Sciatic nerve (tissue), 2 donors: ENCODE data around the gene KLHL35. TPM values are rescaled to one million over a fixed set of nuclear protein-coding genes. Genes with fewer than 3 reads are reported as not detected.

Source experiments
- ATAC-seq: fragments of 200-7000 bp; cut with Tn5 transposase; one replicate; pipeline ENCODE4 v1.9.1; 2020; ENCODE audit warnings: mild to moderate bottlenecking, moderate library complexity
- DNase-seq: peaks from one replicate; pipeline ENCODE4 v3.0.0-alpha.2; 2020; ENCODE audit warnings: low spot score
- intact Hi-C: fragments of 100-400 bp; cut with DNase I; formaldehyde crosslinking; loops from one replicate; pipeline ENCODE4 v1.14.2; 2022
- total RNA-seq: library from RNA; stranded (reverse); fragmentation: NEBNext Ultra II Directional; extraction: Animal tissue kit (Norgen Biotek cat#: 25700); gene quantifications from one replicate; pipeline ENCODE4 v1.2.1, GENCODE V29; 2021
- donor health status: DM: no; HTN: no; CAD: no.
- donor health status: DM: no; HTN: no; CAD: no.

Gene KLHL35, protein sequence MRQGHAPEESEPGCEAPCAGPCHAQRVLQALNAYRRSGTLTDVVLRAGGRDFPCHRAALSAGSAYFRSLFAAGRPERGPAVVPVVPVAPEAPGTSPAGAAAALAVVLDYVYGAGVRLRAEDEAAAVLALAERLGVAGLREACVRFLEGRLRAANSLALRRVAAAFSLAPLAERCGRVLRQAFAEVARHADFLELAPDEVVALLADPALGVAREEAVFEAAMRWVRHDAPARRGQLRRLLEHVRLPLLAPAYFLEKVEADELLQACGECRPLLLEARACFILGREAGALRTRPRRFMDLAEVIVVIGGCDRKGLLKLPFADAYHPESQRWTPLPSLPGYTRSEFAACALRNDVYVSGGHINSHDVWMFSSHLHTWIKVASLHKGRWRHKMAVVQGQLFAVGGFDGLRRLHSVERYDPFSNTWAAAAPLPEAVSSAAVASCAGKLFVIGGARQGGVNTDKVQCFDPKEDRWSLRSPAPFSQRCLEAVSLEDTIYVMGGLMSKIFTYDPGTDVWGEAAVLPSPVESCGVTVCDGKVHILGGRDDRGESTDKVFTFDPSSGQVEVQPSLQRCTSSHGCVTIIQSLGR
- 3.6 TPM for total RNA-seq

DNA sequence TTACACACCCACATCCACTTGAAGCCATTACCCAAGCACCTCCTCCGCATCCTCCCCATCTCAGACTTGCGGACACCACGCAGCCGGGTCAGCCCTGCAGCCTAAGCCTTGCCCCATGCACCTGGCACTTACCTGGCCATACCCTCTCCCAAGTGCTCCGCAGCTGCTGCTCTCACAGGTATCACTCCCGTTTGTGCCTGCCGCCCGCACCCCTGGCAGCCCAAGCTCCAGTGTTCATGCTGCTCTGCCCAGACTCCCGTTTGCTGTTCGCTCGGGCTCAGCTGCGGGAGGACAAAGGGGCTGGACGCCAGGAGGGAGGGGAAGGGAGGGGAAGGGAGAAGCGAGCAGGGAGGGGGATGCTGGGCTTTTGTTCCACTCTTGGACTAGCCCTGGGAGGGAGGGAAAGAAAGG, at the start of gene KLHL35:
Gene KLHL35 (minus strand): TSS at position 293 of the 411 bp plus-strand sequence. CDS start 2,574 bp downstream, outside the sequence.
- no peak for ATAC-seq

DNA sequence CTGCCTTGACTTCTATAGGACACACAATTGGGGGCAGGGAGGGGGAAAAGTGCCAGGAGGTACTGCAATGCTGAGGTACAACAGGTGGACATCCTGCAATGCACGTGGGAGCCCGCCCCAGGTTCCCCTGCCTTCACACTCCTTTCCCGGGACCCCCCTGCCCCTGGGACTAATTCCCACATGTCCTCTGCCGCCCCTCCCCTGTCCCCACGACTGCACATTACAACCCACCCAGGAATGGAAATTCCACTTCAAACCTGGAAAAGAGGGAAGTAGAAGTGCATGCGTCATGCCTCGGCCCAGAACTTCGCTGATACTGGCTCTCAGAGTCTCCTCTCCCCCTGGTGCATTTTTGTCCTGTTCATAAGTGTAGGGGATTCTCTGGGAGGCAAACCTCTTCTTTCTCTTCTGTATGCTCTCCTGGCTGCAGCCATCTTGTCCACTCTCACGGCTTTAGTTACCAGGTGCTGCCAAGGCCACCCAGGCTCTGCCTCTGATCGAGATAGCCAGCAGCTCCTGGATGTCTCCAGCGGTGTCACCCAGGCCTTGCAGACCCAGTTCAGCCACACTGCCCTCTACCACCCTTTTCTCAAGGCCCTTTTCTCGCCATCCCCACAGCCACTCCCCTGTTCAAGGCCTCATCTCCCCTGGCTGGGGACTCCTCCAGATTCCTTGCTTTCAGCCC, 49.1 kb upstream of the KLHL35 start:
- intact Hi-C loops, result no loop called here
- DNase-seq, result no peak
- ATAC-seq, result no peak

More for the DNA sequence above, at the start of gene KLHL35:
- no peak for DNase-seq
- intact Hi-C loops, result no loop called here

DNA sequence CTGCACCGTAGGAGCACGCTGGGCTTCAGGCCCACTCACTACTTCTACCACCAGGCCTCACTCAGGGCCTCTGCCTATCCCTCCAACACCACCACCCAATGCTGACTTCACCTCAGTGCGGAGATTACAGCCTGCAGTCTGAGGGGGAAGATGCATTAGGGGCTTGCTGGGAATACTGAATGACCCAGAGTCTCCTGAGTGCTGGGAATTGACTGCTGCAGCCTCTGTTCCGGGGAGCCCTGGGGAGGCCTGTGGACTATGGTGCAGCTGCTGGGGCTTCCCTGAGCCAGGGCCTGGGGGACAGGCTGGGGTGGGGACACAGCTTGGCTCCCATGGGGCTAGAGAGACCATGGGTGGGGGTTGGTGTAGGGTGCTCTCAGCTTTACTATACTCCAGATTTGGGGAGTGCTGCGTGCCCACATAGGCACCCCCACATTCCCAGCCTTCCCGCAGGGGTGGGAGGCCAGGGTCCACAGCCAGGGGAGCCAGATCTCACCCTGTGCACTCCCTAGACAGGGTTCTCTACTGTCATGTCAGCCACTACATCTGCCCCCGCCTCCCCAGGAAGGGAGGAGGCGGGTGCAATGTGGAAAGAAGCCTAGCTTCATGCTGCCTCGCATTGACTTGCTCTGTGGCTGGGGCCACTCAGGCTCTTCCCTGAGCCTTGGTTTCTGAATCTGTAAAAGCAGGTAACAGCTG, 48.4 kb upstream of the KLHL35 start:
- intact Hi-C loops, result no loop called here
- DNase-seq (no peak), ATAC-seq (no peak)

DNA sequence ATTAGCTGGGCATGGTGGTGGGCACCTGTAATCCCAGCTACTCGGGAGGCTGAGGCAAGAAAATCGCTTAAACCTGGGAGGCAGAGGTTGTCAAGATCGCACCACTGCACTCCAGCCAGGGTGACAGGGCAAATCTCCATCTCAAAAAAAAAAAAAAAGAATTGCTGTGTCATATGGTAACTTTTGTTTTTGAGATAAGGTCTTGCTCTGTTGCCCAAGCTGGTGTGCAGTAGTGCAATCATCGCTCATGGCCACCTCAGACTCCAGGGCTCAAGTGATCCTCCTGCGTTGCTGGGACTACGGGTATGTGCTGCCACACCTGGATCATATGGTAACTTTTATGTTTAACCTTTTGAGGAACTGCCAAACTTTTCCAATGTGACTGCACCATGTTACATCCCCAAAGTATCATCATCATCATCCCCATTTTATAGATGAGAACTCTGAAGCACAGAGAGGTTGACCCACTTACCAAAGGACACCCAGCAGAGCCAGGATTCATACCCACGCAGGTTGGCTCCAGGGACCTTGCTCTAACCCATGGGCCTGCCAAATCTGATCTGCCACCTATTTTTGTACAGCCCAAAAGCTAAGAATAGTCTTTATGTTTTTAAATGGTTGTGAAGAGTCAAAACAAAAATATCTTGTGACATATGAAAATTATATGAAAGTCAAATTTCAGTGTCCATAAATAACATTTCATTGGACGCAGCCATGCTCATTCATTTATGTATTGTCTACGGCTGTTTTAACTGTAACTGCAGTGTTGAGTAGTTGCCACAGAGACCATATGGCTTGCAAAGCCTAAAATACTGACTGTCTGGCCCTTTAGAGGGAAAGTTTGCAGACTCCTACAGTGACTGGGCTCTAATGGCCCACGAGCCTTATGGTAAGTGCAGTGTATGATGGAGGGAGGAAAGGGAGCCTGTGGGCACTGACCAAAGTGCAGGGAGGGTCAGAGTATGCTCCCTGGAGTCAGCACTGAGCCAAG, 47.5 kb upstream of the KLHL35 start:
- ATAC-seq, result no peak

DNA sequence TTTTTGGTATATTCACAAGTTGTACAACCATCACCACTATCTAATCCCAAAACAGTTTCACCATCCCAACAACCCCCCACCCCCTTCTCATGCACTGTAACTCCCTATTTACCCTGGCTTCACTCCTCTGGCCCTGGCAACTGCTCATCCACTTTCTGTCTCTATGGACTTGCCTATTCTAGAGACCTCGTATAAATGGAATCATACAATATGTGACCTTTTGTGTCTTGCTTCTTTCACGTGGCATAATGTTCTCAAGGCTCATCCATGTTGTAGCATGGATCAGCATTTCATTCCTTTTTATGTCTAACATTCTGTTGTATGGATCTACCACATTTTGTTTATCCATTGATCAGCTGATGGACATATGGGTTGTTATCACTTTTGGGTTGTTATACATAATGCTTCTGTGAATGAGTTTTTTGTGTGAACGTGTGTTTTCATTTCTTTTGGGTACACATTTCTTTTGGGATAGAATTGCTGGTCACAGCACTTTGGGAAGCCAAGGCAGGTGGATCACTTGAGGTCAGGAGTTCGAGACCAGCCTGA, 46.7 kb upstream of the KLHL35 start:
- intact Hi-C loops, result no loop called here
- ATAC-seq (peak; percentile 23), DNase-seq (no peak)

More for the DNA sequence above, 47.5 kb upstream of the KLHL35 start:
- no peak for DNase-seq
- intact Hi-C loops, result no loop called here

DNA sequence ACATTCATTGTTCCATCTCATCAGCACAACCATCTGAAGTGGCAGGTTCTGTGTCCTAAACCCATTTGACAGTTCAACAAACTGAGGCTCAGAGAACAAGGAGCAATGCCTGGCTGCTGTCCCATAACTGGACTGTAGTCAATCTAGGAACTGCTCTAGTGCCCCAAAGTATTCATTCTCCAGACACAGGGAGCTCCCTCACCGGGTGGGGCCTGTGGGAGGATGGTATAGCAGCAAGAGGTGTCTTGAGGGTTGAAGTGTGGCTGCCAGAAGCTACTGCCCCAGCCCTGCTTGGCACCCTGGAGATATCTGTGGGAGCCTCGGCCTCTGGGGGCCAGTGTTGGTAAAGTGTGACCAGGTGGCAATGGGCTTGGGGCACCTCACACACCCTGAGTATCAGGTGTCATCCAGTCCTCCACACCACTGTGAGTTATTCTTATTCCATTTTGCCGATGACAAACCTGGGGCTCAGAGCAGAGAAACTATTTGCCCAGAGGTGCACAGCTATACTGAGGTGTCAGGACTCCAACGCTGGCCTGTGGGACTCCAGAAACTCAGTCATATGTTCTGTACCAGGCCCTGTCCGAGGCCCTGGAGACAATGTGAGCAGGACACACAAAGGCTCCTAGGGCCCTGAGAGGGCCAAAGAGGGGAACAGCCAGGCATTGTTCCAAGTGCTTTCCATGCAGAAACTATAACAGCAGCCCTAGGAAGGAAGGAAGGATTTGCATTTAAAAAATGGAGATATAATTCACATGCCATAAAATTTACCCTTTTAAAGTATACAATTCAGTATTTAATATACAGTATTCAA, 46.0 kb upstream of the KLHL35 start:
- intact Hi-C loops, result no loop called here
- ATAC-seq (no peak), DNase-seq (no peak)

DNA sequence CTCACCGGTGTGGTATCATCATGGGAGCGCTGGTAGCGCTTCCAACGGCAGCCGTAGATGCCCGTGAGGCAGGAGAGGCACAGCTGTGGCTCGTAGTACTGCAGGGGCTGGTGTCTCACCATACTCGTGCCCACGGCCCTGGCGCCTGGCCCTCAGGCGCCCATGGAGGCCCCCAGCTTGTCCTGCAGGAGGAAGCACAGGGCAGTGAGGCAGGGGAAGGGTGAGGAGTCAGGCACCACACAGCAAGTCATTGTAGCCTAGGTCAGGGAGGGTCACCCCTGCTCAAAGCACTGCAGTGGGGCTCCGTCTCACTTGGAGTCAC, 44.6 kb upstream of the KLHL35 start:
- intact Hi-C loops, result no loop called here
- DNase-seq (no peak), ATAC-seq (no peak)

DNA sequence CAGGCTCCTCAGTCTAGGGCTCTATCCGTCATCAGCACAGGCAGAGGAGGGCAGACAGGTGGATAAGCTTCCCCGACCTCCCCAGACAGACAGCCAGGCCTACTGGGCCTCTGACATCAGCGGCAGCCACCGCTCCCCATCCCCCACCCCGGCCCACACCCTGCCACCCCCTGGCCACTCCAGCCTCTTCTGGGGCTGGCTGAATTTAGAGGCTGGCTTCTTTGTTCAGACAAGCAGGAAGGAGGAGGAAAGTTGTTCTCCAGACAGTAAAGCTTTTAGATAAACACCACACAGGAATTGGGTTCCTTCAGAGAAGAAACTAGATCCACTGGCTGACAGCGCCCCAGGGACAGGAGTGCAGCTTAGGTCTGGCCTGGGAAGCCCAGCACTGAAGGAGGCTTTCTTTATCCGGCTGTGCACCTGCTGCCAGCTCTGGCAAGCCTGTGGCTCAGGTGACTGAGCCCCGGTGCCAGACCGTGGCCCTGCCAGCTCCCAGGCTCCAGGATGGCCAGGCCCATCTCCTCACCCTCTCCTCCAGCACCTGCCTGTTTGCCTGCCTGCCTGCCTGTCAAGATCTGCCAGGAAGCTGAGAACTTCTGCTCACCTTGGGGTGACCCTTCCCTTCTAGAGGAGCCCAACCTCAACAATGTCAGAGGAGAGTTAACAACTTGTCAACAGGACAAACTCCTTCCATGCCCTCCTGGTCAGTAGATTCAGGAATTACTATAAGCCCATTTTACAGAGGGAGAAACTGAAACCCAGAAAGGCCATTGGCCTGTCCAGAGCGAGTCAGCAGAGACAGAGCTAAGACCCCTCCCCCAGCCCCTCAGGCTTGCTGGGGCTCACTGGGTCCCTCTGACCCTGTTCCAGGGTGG, 44.0 kb upstream of the KLHL35 start:
- intact Hi-C loops, result no loop called here
- no peak for DNase-seq
- ATAC-seq, result no peak

DNA sequence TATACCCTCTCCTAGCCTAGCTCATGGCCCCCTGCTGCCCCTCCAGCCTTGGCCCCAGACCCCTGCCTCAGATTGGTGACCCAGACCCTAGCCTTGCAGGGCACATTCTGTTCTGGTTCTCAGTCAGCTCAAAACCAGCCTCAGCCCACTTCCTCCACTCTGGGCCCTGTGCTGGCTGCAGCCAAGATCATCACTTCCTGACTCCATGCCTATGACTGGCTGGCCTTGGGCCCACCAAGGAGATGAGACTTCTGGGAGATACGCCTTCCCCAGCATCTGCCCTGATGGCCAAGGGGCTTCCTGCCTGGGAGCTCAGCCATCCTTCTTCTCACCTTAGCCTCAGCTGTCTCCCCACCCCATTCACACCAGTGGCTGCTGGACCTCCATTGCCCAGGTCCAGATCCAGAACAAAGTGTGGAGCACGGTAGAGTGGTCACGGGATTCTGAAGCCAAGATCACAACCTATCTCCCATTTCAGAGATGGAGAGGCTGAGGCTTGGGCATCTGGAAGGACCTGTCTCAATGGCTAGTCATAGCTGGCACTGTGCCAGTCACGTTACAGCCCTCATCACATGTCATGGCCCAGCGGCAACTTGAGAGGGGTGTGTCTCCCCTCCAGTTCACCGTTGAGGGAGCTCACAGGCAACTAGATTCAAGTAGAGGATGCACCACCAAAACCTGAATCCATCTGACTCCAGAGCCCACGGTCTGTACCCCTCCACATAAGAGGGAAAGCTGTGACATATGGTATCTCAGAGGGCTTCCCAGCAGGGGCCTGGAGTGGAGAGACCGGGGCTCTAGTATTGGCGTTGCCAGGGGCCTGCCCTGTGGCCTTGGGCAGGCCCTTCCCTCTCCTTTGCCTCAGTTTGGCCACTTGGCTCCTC, 43.0 kb upstream of the KLHL35 start:
- peak; percentile 78 for DNase-seq
- ATAC-seq, result peak; percentile 81
- intact Hi-C loops, result no loop called here

DNA sequence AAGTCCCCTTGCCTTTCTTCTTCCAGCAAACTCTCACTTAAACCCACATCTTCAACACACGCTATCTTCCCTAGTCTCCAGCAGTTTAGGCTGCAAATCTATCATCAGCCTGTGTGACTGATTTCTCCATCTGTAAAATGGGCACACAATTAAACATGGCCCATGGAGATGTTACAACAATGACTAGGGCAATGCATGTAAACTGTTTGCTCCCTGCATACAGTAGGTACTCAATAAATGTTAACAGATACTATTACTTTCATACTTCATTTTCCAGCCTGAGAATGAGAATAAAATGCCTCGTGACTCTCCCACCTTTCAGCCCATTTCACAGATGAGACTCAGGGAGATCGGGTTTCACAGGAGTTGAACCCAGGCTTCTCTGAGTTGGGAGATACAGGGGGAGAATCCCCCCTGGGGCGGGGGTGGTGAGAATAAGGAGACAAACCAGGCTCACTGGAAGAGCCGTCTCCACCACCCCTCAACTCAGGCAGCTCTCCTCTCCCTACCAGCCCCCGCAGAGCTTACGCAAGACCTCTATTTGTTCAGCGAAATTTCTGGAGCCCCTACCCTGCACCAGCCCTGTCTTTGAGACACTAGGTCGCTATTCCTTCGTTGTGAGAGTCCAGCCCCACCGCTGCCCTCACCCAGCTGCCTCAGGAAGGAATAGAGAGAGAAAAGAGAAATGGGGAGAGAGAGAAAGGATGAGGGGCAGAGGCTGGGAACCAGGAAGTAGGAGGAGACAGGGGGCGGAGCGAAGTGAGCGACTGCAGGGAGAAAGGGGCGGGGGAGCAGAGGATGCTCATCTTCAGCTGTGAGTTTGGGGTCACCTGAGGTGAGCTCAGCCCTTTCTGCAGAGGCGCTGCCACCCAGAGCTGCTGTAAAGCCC, 42.1 kb upstream of the KLHL35 start:
- intact Hi-C loops, result no loop called here
- DNase-seq (peak; percentile 86), ATAC-seq (peak; percentile 77)

DNA sequence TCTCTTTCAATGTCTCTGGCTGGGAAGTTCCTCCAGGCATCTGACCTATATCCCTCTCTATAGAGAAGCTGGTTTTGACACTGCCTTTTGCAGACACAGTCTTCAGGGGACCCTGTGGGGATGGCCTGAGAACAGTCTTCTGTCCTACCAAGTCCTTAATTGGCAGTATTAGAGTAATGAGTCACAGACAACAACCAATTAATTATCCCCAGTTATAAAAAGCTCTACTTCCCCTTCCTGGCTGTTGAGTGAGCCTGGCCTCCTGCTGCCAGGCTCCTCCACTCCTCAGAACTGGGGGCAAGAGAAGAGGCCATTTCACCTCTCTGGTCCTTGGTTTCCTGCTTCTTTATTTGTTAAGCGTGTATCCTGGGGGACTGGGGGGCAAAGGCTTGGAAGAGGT, 41.2 kb upstream of the KLHL35 start:
- ATAC-seq (no peak), DNase-seq (no peak)
- intact Hi-C loops, result no loop called here

DNA sequence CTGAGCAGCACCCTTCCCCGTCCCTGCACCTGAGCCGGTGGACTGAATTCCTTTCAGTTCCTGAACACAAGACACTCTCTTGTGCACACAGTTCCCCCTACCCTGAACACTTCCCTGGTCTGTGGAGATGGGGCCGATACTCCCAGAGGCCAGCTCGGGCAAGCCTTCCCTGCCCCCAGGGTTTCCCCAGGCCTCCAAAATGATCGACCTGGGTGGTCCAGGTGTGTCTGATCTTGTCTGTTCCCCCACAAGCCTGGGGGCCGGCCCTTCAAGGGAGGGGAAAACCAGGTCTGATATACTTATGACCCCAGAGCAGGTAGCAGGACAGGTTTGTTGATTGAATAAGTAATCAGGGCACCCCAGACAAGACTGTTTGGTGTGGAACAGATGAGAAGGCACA, 40.7 kb upstream of the KLHL35 start:
- DNase-seq (no peak), ATAC-seq (no peak)
- intact Hi-C loops, result no loop called here

DNA sequence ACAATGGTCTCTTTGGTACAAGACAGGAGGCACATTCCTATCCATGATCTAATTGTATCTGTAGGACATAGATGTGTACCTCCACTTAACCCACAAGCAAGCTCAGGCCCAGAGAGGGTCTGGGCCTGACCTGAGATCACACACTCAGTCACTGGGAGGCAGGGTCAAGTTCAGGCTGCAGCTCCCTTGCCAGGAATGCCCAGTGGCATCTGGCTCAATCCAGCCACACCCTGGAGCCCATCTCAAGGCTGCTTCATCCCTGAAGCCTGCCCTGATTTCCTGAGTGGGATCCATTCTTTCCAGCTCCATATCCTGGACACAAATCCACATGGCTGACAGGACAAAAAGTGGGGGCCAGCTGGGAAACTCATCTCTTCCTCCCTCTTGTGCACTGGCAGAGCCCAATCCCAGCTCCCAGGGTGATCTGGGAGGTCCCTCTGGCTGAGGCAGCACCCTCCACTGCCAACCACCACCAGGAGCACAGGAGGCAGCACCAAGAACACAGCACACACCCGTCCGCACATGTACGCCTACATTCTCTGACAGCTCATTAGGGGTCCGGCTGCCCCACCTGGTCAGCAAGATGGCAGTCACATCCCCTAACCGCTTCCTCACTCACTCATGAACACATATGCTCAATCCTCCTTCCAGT, 39.2 kb upstream of the KLHL35 start:
- intact Hi-C loops, result no loop called here
- no peak for ATAC-seq
- DNase-seq, result no peak
